Heart left ventricle (tissue), 16 donors: ENCODE measurements around the gene OR10J5. TPM values are rescaled to one million over a fixed set of nuclear protein-coding genes. Genes with fewer than 3 reads are reported as not detected.

Experiments
- ATAC-seq, 4 donors: fragments of 200-7000 bp; cut with Tn5 transposase; one replicate each; pipeline ENCODE4 v1.9.1; 2020 to 2022; ENCODE audit warnings: moderate library complexity in 4 of 4, mild to moderate bottlenecking in 3 of 4, moderate number of reproducible peaks in 1 of 4
- DNase-seq, 5 donors: peaks; one replicate each; pipeline ENCODE4 v3.0.0-alpha.2; 2020
- H3K27ac ChIP-seq, 12 donors: fragments of 200-600 bp; sonication (generic) in 4 of 12; one replicate each; pipeline versions ENCODE4 v1.5.0 to v1.8.0; 2016 to 2022; ENCODE audit warnings: mild to moderate bottlenecking in 2 of 12
- H3K27me3 ChIP-seq, 9 donors: fragments of 200-600 bp; sonication (generic) in 2 of 9; one replicate each; pipeline versions ENCODE4 v1.5.1 to v1.8.0; 2016 to 2022; ENCODE audit warnings: mild to moderate bottlenecking in 3 of 9
- H3K36me3 ChIP-seq, 9 donors: fragments of 200-600 bp; sonication (generic) in 2 of 9; one replicate each; pipeline versions ENCODE4 v1.5.0 to v1.8.0; 2018 to 2022; ENCODE audit warnings: mild to moderate bottlenecking in 2 of 9
- H3K4me1 ChIP-seq, 12 donors: fragments of 200-600 bp; sonication (generic) in 4 of 12; one replicate each; pipeline versions ENCODE4 v1.5.0 to v1.8.0; 2016 to 2022; ENCODE audit warnings: mild to moderate bottlenecking in 3 of 12
- H3K4me3 ChIP-seq, 12 donors: fragments of 200-600 bp; sonication (generic) in 4 of 12; one replicate each; pipeline versions ENCODE4 v1.5.0 to v1.8.0; 2017 to 2022; ENCODE audit warnings: mild to moderate bottlenecking in 9 of 12, moderate library complexity in 4 of 12
- H3K9me3 ChIP-seq, 12 donors: fragments of 200-600 bp; sonication (generic) in 4 of 12; one replicate each; pipeline versions ENCODE4 v1.5.0 to v1.8.0; 2016 to 2022; ENCODE audit warnings: mild to moderate bottlenecking in 1 of 12
- CTCF ChIP-seq, 12 donors: fragments of 200-600 bp; sonication (generic) in 4 of 12; IDR thresholded peaks; one replicate each; pipeline versions ENCODE4 v1.5.0 to v1.8.0; 2018 to 2022; ENCODE audit warnings: antibody characterized with exemption in 12 of 12, mild to moderate bottlenecking in 5 of 12
- POLR2A ChIP-seq, 2 donors: fragments of 450-650 bp; IDR thresholded peaks; one replicate each; pipeline ENCODE4 v1.6.1; 2017; ENCODE audit warnings: antibody characterized with exemption in 2 of 2, mild to moderate bottlenecking in 2 of 2, moderate library complexity in 2 of 2
- WGBS, 4 donors: extraction: QIAGEN DNeasy Blood & Tissue Kit in 2 of 4; methylation state at CpG; one replicate each; pipeline versions ENCODE4 v1.1.5 to v1.1.7; 2013 to 2018; 5-methylcytosine and 5-hydroxymethylcytosine counted together
- intact Hi-C, 10 donors: fragments of 100-400 bp; cut with DNase I; formaldehyde crosslinking; loops; one replicate each; pipeline versions ENCODE4 v1.11.1 to v1.14.2; 2022
- long read RNA-seq, 3 donors: library from polyadenylated mRNA; unstranded; transcript quantifications; one replicate each; pipeline ENCODE4 v2.0.0, GENCODE V29; 2020 to 2021
- polyA plus RNA-seq, 2 donors: library from polyadenylated mRNA; stranded (reverse); fragments of 200-250 nt; gene quantifications; one replicate each; pipeline ENCODE4 v1.2.3, GENCODE V29; 2013
- total RNA-seq, 9 donors: library from RNA; depleted of rRNA in 2 of 9; stranded (reverse); fragments of >200 nt in 2 of 9; fragmentation: NEBNext Ultra II Directional in 3 of 9; extraction: Animal tissue kit (Norgen Biotek cat#: 25700) in 3 of 9; gene quantifications; one replicate each; pipeline versions ENCODE4 v1.1.0 to v1.2.4, GENCODE V29; 2016 to 2023
- donor health status: ischemic (EF 13 %, LVEDD 7.1; RV severe dilation, severe dysfunction).
- donor health status: healthy with polysubstance abuse.
- donor health status: DM: no; HTN: yes; CAD: no.
- donor health status: DM: no; HTN: no; CAD: no.
- donor health status: ischemic (EF 25% LVEDD 6.9; RV normal size, moderate dysfunction).
- donor health status: ischemic (EF 25% LVEDD 5.7; RV mildly dilated, moderate dysfunction).
- donor health status: healthy.
- donor health status: DM: yes; HTN: yes; CAD: no.
- donor health status: ischemic (EF 35%, LVEDD 5.7; RV mildly dilated, moderate dysfunction).
- donor health status: nonischemic (EF 11% LVEDD 7.7; RV severe dilation, severe dysfunction).
- donor health status: DM: yes; HTN: yes; CAD: no.
- donor health status: PGD.
- donor health status: ischemic (EF 29% LVEDD 5.4; RV normal size, mild dysfunction).
- donor health status: nonischemic (EF 23%, LVEDD 6.1; RV moderate dilation, normal function).

OR10J5 gene
- total RNA-seq (not detected), polyA plus RNA-seq (not detected)
- long read RNA-seq, donor 1, result 0 reads
- long read RNA-seq, donor 2, result 0 reads
- long read RNA-seq, donor 3, result 0 reads

- H3K9me3 ChIP-seq, result peaks cover 0 to 9% (median 0%) of the 10 kb centered on the region in 12 donors
- no peak for DNase-seq
- 90 to 98% (median 94%) methylated on average over 1 of the region's 1 CpG for WGBS, 4 donors
- ATAC-seq, result no peak
- no peaks in the 10 kb centered on the region for H3K4me1 ChIP-seq
- no peak for TF ChIP-seq CTCF (IDR thresholded peaks at IDR 0.05)
- no peak for TF ChIP-seq POLR2A (IDR thresholded peaks at IDR 0.05)
- no peaks in the 10 kb centered on the region for H3K36me3 ChIP-seq
- intact Hi-C loops, result no loop called here
- H3K27me3 ChIP-seq, result no peaks in the 10 kb centered on the region
- H3K27ac ChIP-seq, result no peak within 1 kb of the TSS
- H3K4me3 ChIP-seq, result no peak within 1 kb of the TSS
These were observed at the start of gene OR10J5 for GRCh38 chr1:159535907-159536306. Gene OR10J5 (minus strand): TSS chr1:159536007. CDS start chr1:159536007, 0 bp downstream.

GRCh38 chr1:159584536-159584935 is 48.7 kb upstream of the OR10J5 start:
- no peak for TF ChIP-seq POLR2A (IDR thresholded peaks at IDR 0.05)
- no peak for TF ChIP-seq CTCF (IDR thresholded peaks at IDR 0.05)
- Histone ChIP-seq H3K36me3 (no peaks in the 10 kb centered on the region), H3K27ac (no peak overlapping the region), H3K4me1 (no peaks in the 10 kb centered on the region), H3K4me3 (no peak overlapping the region), H3K27me3 (no peaks in the 10 kb centered on the region), H3K9me3 (no peaks in the 10 kb centered on the region)
- intact Hi-C loops, result no loop called here
- DNase-seq (no peak), ATAC-seq (no peak)
- 72 to 85% (median 76%) methylated on average over 2 of the region's 2 CpGs for WGBS, 4 donors

- DNase-seq (no peak), ATAC-seq (no peak)
- Histone ChIP-seq H3K9me3 (no peaks in the 10 kb centered on the region), H3K27me3 (no peaks in the 10 kb centered on the region), H3K4me3 (no peak overlapping the region), H3K36me3 (no peaks in the 10 kb centered on the region), H3K4me1 (no peaks in the 10 kb centered on the region), H3K27ac (no peak overlapping the region)
- WGBS, 4 donors, result 76 to 95% (median 83%) methylated on average over 1 of the region's 1 CpG
- TF ChIP-seq POLR2A (IDR thresholded peaks at IDR 0.05) (no peak), CTCF (IDR thresholded peaks at IDR 0.05) (no peak)
- intact Hi-C loops, result no loop called here
These were observed 45.6 kb upstream of the OR10J5 start for GRCh38 chr1:159581422-159581821.

- H3K36me3 ChIP-seq, result no peaks in the 10 kb centered on the region
- DNase-seq, result no peak
- no peaks in the 10 kb centered on the region for H3K4me1 ChIP-seq
- H3K9me3 ChIP-seq, result no peaks in the 10 kb centered on the region
- 62 to 70% (median 69%) methylated on average over 3 of the region's 3 CpGs for WGBS, 4 donors
- no peak overlapping the region for H3K27ac ChIP-seq
- ATAC-seq, result no peak
- H3K27me3 ChIP-seq, result no peaks in the 10 kb centered on the region
- TF ChIP-seq POLR2A (IDR thresholded peaks at IDR 0.05), result no peak
- TF ChIP-seq CTCF (IDR thresholded peaks at IDR 0.05), result no peak
- intact Hi-C loops, result no loop called here
- H3K4me3 ChIP-seq, result no peak overlapping the region
These were observed 44.5 kb upstream of the OR10J5 start for GRCh38 chr1:159580340-159580739.
